ENCODE measurements around the gene DCST2. TPM values are rescaled to one million over a fixed set of nuclear protein-coding genes. Genes with fewer than 3 reads are reported as not detected.

The DCST2 gene
- total and polyA plus RNA-seq, 2 donors (not counting 3 experiments of a cell fraction or from before 2014, with no cell fraction given), result 0.29 to 0.51 TPM

DNA sequence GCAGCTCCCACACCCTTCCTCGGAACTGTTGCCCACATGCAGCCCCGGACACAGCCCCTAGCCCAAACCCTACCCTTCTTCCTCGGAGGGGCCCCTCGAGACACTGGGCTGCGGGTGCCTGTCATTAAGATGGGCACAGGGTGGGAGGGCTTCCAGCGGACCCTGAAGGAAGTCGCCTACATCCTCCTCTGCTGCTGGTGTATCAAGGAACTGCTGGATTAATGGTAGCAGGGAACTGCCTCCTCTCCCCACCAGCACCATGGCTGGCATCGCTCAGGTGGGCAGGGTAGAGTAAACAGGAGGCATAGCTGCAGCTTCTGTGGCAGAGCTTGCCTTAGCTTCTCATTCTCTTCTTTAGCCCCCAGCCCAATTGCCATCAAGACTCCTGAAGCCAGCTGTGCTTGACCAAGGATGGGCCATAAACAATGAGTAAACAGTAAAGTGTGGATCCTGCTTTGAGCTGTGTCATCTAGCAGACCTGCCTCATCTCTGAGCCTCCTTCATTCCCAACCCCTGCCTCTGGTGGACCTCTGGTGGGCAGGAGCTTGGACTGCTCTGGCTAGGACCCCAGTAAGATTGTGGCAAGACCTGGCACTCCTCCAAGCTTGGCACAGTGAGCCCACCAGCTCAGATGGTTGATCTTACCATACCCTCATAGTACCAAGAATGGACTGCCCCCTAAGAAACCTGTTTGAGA lies 39.9 kb downstream of the DCST2 start, which contains the start of gene LENEP:
Gene LENEP (plus strand): TSS at position 15 of the 697 bp plus-strand sequence. CDS start 22 bp downstream, at position 37.
- Histone ChIP-seq H3K27ac (ENCODE audit: insufficient read depth, low read depth, low read length) (no peak within 1 kb of the TSS), H3K9me3 (replicated peaks; ENCODE audit: control insufficient read depth, insufficient read depth, low read length) (no peaks in the 10 kb centered on the region), H3K4me2 (ENCODE audit: insufficient read depth, low read length) (no peak within 1 kb of the TSS), H4K20me1 (replicated peaks; ENCODE audit: control insufficient read depth, extremely low read depth, insufficient read depth, low read length) (no peaks in the 10 kb centered on the region), H3K79me2 (ENCODE audit: control insufficient read depth, insufficient read depth, low read length) (no peaks in the 10 kb centered on the region), H3K36me3 (ENCODE audit: control insufficient read depth in 2 of 2, extremely low read depth in 1 of 2, insufficient read depth in 2 of 2, low read length in 2 of 2) (peaks cover 0 to 12% of the 10 kb centered on the region in 2 experiments), H3K9me1 (replicated peaks; ENCODE audit: control insufficient read depth, extremely low read depth, insufficient read depth, low read length) (no peaks in the 10 kb centered on the region), H3K4me1 (ENCODE audit: control insufficient read depth, extremely low read depth, insufficient read depth, low read length) (peaks cover 2% of the 10 kb centered on the region), H3K4me3 (replicated peaks in 1 of 3; ENCODE audit: insufficient read depth in 1 of 3, low read depth in 1 of 3, low read length in 3 of 3) (no peak within 1 kb of the TSS), H2AFZ (ENCODE audit: low read depth, low read length) (no peak within 1 kb of the TSS), H3K27me3 (ENCODE audit: control insufficient read depth in 2 of 2, insufficient read depth in 2 of 2, low read length in 2 of 2) (no peaks in the 10 kb centered on the region), H3K9ac (replicated peaks; ENCODE audit: extremely low read depth, insufficient read depth, low read length) (no peak within 1 kb of the TSS)
- intact Hi-C loops (cut with micrococcal nuclease) (no loop called here), dilution Hi-C loops (cut with MboI; ENCODE audit: extremely low pct_ligation_motif_present, low sequenced_read_pairs) (no loop called here)
- TF ChIP-seq GATA2 (IDR thresholded peaks at IDR 0.05; ENCODE audit: insufficient read depth, insufficient read length, low read depth, low read length) (no peak), POLR2A (IDR thresholded peaks at IDR 0.05; ENCODE audit: low read depth, low read length) (peak; percentile 27)
- BruUV-seq (replicated peaks), result no TSS peak
- ChIA-PET CTCF (interaction anchor here (0.5 to 4.7 kb wide), 24 partner anchors 9 to 174 kb away, joined by 3 to 65 read pairs (median 6); partner anchors contain the start of genes ADAM15, EFNA4, FLAD1 and PBXIP1), POLR2A (interaction anchor here (0.6 to 1.7 kb wide), 5 partner anchors 9 to 59 kb away, joined by 3 to 5 read pairs (median 4); partner anchors contain the start of gene SHC1)
- no peak for FAIRE-seq
- DNase-seq (ENCODE audit: low read depth, low spot score), result no peak

DNA sequence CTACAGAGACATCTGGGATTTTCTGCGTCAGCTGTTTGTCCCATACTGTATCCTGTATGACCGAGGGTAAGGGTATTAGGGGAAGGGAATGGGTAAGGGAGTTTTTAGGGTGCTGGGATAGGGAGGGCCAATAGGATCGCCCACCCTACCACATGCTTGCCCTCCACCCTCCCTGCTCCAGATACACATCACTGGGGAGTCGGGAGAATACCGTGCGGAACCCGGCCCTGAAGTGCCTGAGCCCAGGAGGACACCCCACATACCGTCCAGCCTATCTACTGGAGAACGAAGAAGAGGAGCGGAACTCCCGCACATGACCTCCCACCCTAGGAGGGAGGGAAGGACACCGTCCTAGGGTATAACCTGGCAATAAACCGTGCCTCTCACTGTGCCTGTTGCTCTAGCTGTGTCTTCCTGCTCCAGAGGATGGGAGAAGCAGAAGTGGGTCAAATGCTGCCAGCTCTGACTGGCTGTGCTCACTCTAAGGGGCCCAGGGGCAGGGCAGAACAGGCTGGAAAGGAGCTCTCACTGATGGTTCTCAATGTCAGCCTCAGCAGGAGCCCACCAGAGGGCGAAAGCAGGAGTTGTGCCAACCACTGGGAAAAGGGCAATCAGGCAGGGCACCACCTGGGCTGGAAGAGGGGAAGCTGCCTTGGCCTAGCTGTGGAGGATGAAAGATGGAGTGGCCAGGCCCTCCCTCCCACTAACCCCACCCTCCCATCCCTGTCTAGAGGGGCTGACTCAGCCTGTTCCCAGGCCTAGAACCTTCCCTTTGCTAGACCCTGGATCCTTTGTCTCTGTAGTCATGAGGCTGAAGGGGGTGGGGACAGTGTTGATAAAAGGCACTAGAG lies 40.6 kb downstream of the DCST2 start:
- dilution Hi-C loops (cut with MboI; ENCODE audit: extremely low pct_ligation_motif_present, low sequenced_read_pairs), result no loop called here
- Histone ChIP-seq H3K36me3 (ENCODE audit: control insufficient read depth in 2 of 2, extremely low read depth in 1 of 2, insufficient read depth in 2 of 2, low read length in 2 of 2) (peaks cover 3 to 18% of the 10 kb centered on the region in 2 experiments), H3K9me3 (replicated peaks; ENCODE audit: control insufficient read depth, insufficient read depth, low read length) (no peaks in the 10 kb centered on the region), H3K9ac (replicated peaks; ENCODE audit: extremely low read depth, insufficient read depth, low read length) (no peak overlapping the region), H3K27me3 (ENCODE audit: control insufficient read depth in 2 of 2, insufficient read depth in 2 of 2, low read length in 2 of 2) (no peaks in the 10 kb centered on the region), H3K4me2 (ENCODE audit: insufficient read depth, low read length) (no peak overlapping the region), H3K4me3 (replicated peaks in 1 of 3; ENCODE audit: insufficient read depth in 1 of 3, low read depth in 1 of 3, low read length in 3 of 3) (no peak overlapping the region), H3K4me1 (ENCODE audit: control insufficient read depth, extremely low read depth, insufficient read depth, low read length) (peaks cover 2% of the 10 kb centered on the region), H4K20me1 (replicated peaks; ENCODE audit: control insufficient read depth, extremely low read depth, insufficient read depth, low read length) (no peaks in the 10 kb centered on the region), H3K9me1 (replicated peaks; ENCODE audit: control insufficient read depth, extremely low read depth, insufficient read depth, low read length) (no peaks in the 10 kb centered on the region), H3K27ac (ENCODE audit: insufficient read depth, low read depth, low read length) (no peak overlapping the region), H2AFZ (ENCODE audit: low read depth, low read length) (no peak overlapping the region), H3K79me2 (ENCODE audit: control insufficient read depth, insufficient read depth, low read length) (peaks cover 4% of the 10 kb centered on the region)
- BruUV-seq (replicated peaks), result no TSS peak
- ChIA-PET POLR2A (interaction anchor here (0.9 to 1.7 kb wide), 3 partner anchors 9 to 24 kb away, joined by 3 to 5 read pairs (median 4); no protein-coding TSS in a partner anchor), CTCF (interaction anchor here (0.5 to 4.7 kb wide), 19 partner anchors 10 to 174 kb away, joined by 3 to 65 read pairs (median 5); partner anchors contain the start of genes ADAM15, EFNA4, FLAD1 and PBXIP1)
- TF ChIP-seq FOS (IDR thresholded peaks at IDR 0.05; ENCODE audit: borderline replicate concordance, insufficient read depth, low read length), result no peak
- TF ChIP-seq, protein P1, sequence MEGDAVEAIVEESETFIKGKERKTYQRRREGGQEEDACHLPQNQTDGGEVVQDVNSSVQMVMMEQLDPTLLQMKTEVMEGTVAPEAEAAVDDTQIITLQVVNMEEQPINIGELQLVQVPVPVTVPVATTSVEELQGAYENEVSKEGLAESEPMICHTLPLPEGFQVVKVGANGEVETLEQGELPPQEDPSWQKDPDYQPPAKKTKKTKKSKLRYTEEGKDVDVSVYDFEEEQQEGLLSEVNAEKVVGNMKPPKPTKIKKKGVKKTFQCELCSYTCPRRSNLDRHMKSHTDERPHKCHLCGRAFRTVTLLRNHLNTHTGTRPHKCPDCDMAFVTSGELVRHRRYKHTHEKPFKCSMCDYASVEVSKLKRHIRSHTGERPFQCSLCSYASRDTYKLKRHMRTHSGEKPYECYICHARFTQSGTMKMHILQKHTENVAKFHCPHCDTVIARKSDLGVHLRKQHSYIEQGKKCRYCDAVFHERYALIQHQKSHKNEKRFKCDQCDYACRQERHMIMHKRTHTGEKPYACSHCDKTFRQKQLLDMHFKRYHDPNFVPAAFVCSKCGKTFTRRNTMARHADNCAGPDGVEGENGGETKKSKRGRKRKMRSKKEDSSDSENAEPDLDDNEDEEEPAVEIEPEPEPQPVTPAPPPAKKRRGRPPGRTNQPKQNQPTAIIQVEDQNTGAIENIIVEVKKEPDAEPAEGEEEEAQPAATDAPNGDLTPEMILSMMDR (IDR thresholded peaks at IDR 0.05; ENCODE audit: extremely low read depth in 1 of 2, insufficient read depth in 1 of 2, low read depth in 1 of 2, low read length in 2 of 2), result peak in 1 of 2 donors; percentile 40
- TF ChIP-seq POLR2A (IDR thresholded peaks at IDR 0.05; ENCODE audit: low read depth, low read length), result no peak
- TF ChIP-seq POLR2AphosphoS5 (IDR thresholded peaks at IDR 0.05; ENCODE audit: insufficient read depth, low read depth, low read length), result peak; percentile 41
- TF ChIP-seq EZH2 (IDR thresholded peaks at IDR 0.05; ENCODE audit: borderline replicate concordance, low read depth, low read length, severe bottlenecking), result no peak
- TF ChIP-seq, protein P2, sequence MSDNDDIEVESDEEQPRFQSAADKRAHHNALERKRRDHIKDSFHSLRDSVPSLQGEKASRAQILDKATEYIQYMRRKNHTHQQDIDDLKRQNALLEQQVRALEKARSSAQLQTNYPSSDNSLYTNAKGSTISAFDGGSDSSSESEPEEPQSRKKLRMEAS (IDR thresholded peaks at IDR 0.05; ENCODE audit: insufficient read depth, insufficient read length), result no peak
- TF ChIP-seq GATA2 (IDR thresholded peaks at IDR 0.05; ENCODE audit: insufficient read depth, insufficient read length, low read depth, low read length), result no peak
- FAIRE-seq (no peak), DNase-seq (ENCODE audit: low read depth, low spot score) (no peak)
- intact Hi-C loops (cut with micrococcal nuclease), result no loop called here

All from endothelial cell of umbilical vein (primary cell).